HepG2 (cell line): ENCODE results near the gene MICOS13. TPM values are rescaled to one million over a fixed set of nuclear protein-coding genes. Genes with fewer than 3 reads are reported as not detected.

Experiments
- AGO1 ChIP-seq: fragments of 200-400 bp; formaldehyde crosslinking; IDR thresholded peaks from 2 replicates; pipeline ENCODE4 v1.6.1; 2017; ENCODE audit warnings: mild to moderate bottlenecking, low read depth, low read length, moderate library complexity; ENCODE audit not compliant: poor library complexity, severe bottlenecking
- DMAP1 ChIP-seq: IDR thresholded peaks from 2 replicates; pipeline ENCODE4 v1.6.1; 2016
- EED ChIP-seq: sonication (generic); formaldehyde crosslinking; IDR thresholded peaks from 2 replicates; pipeline ENCODE4 v1.5.0; 2020; ENCODE audit warnings: mild to moderate bottlenecking, missing genetic modification reagents
- GATAD2A ChIP-seq: IDR thresholded peaks from 2 replicates; pipeline ENCODE4 v1.6.1; 2016
- GFI1 ChIP-seq: sonication (generic); formaldehyde crosslinking; IDR thresholded peaks from 2 replicates; pipeline ENCODE4 v1.5.0; 2020; ENCODE audit warnings: missing genetic modification reagents, mild to moderate bottlenecking, borderline replicate concordance
- HMG20A ChIP-seq: IDR thresholded peaks from 2 replicates; pipeline ENCODE4 v1.6.1; 2016; ENCODE audit warnings: borderline replicate concordance
- IRX3 ChIP-seq: sonication (generic); formaldehyde crosslinking; IDR thresholded peaks from 2 replicates; pipeline ENCODE4 v1.8.1; 2023; ENCODE audit warnings: mild to moderate bottlenecking, low read depth, missing genetic modification reagents, borderline replicate concordance
- LCORL ChIP-seq, 2 experiments: fragments of 450-650 bp in 1 of 2; sonication (generic) in 1 of 2; formaldehyde crosslinking in 1 of 2; IDR thresholded peaks; 2 replicates each; pipeline versions ENCODE4 v1.5.0 to v1.6.1; 2017 to 2020; ENCODE audit warnings: antibody characterized with exemption in 1 of 2, missing genetic modification reagents in 1 of 2
- NONO ChIP-seq, 2 experiments: fragments of 450-650 bp in 1 of 2; sonication (generic) in 1 of 2; formaldehyde crosslinking in 1 of 2; IDR thresholded peaks in 1 of 2; conservative IDR thresholded peaks in 1 of 2; 2 replicates each; pipeline versions ENCODE4 v1.6.1 to v1.8.0; 2017 to 2022; ENCODE audit warnings: mild to moderate bottlenecking in 1 of 2, missing genetic modification reagents in 1 of 2, moderate library complexity in 1 of 2
- SAP130 ChIP-seq: IDR thresholded peaks from 2 replicates; pipeline ENCODE4 v1.6.1; 2016; ENCODE audit warnings: low read depth
- SETDB1 ChIP-seq: sonication (generic); formaldehyde crosslinking; IDR thresholded peaks from 2 replicates; pipeline ENCODE4 v1.5.1; 2020; ENCODE audit warnings: missing genetic modification reagents, mild to moderate bottlenecking, borderline replicate concordance
- SP140L ChIP-seq: sonication (generic); formaldehyde crosslinking; IDR thresholded peaks from 2 replicates; pipeline ENCODE4 v1.4.0; 2020; ENCODE audit warnings: missing genetic modification reagents, borderline replicate concordance
- ZFP1 ChIP-seq: IDR thresholded peaks from 2 replicates; pipeline ENCODE4 v1.6.1; 2016
- ZMYM3 ChIP-seq: sonication (generic); formaldehyde crosslinking; IDR thresholded peaks from 2 replicates; pipeline ENCODE4 v1.5.1; 2020; ENCODE audit warnings: mild to moderate bottlenecking, missing genetic modification reagents
- ZNF280B ChIP-seq: sonication (generic); formaldehyde crosslinking; IDR thresholded peaks from 2 replicates; pipeline ENCODE4 v1.5.0; 2020; ENCODE audit warnings: missing genetic modification reagents, mild to moderate bottlenecking, borderline replicate concordance
- ZNF30 ChIP-seq: sonication (generic); formaldehyde crosslinking; IDR thresholded peaks from 2 replicates; pipeline ENCODE4 v1.5.0; 2020; ENCODE audit warnings: mild to moderate bottlenecking, missing genetic modification reagents
- ZNF326 ChIP-seq: sonication (generic); formaldehyde crosslinking; IDR thresholded peaks from 2 replicates; pipeline ENCODE4 v1.4.0; 2020; ENCODE audit warnings: missing genetic modification reagents, borderline replicate concordance
- ZNF331 ChIP-seq: sonication (generic); formaldehyde crosslinking; IDR thresholded peaks from 2 replicates; pipeline ENCODE4 v1.4.0; 2020; ENCODE audit warnings: missing genetic modification reagents
- ZNF362 ChIP-seq: sonication (generic); formaldehyde crosslinking; IDR thresholded peaks from 2 replicates; pipeline ENCODE4 v1.4.0; 2020; ENCODE audit warnings: missing genetic modification reagents, mild to moderate bottlenecking, borderline replicate concordance
- ZNF572 ChIP-seq: sonication (generic); formaldehyde crosslinking; IDR thresholded peaks from 2 replicates; pipeline ENCODE4 v1.5.1; 2020; ENCODE audit warnings: mild to moderate bottlenecking, missing genetic modification reagents
- ZNF616 ChIP-seq: sonication (generic); formaldehyde crosslinking; IDR thresholded peaks from 2 replicates; pipeline ENCODE4 v1.5.0; 2020; ENCODE audit warnings: low read depth, mild to moderate bottlenecking, missing genetic modification reagents
- ZNF704 ChIP-seq: sonication (generic); formaldehyde crosslinking; IDR thresholded peaks from 2 replicates; pipeline ENCODE4 v1.8.1; 2023; ENCODE audit warnings: mild to moderate bottlenecking, inconsistent platforms, moderate library complexity, missing genetic modification reagents, borderline replicate concordance
- ZNF773 ChIP-seq: sonication (generic); formaldehyde crosslinking; IDR thresholded peaks from 2 replicates; pipeline ENCODE4 v1.4.0; 2020; ENCODE audit warnings: missing genetic modification reagents, borderline replicate concordance
- ZNF800 ChIP-seq: sonication (generic); formaldehyde crosslinking; IDR thresholded peaks from 2 replicates; pipeline ENCODE4 v1.4.0; 2020; ENCODE audit warnings: missing genetic modification reagents
- ZNF83 ChIP-seq: sonication (generic); formaldehyde crosslinking; IDR thresholded peaks from 2 replicates; pipeline ENCODE4 v1.4.0; 2020; ENCODE audit warnings: missing genetic modification reagents, mild to moderate bottlenecking, borderline replicate concordance
- ZSCAN25 ChIP-seq: sonication (generic); formaldehyde crosslinking; IDR thresholded peaks from 2 replicates; pipeline ENCODE4 v1.8.0; 2022; ENCODE audit warnings: mild to moderate bottlenecking, missing genetic modification reagents
- polyA plus RNA-seq, 8 experiments: library from polyadenylated mRNA; depleted of rRNA in 3 of 8; stranded (reverse) in 7 of 8; unstranded in 1 of 8; fragments of >200 nt; fragmentation: Illumina TruSeq in 4 of 8; extraction: Trizol in 4 of 8; gene quantifications; 2 replicates each; pipeline versions ENCODE4 v1.2.1 to v1.2.3, GENCODE V29; 2011 to 2016; ENCODE audit warnings: low read depth in 4 of 8, missing spikeins in 1 of 8, mixed read lengths in 1 of 8; ENCODE audit not compliant: insufficient read depth in 1 of 8
- total RNA-seq, 5 experiments: library from RNA; depleted of rRNA; stranded (reverse); fragments of >200 nt; fragmentation: Illumina TruSeq; extraction: Trizol; gene quantifications; 2 replicates each; pipeline ENCODE4 v1.2.3, GENCODE V29; 2016; ENCODE audit warnings: low read depth in 1 of 5

The MICOS13 gene
- total and polyA plus RNA-seq, 2 of the 13 experiments (the other 11 are each of a cell fraction or from before 2014, with no cell fraction given): 28.8 to 35.4 TPM

- no peak for TF ChIP-seq ZNF326 (CRISPR knock-in tag)
- no peak for TF ChIP-seq DMAP1 (CRISPR knock-in tag)
- TF ChIP-seq SP140L: no peak
- TF ChIP-seq HMG20A (CRISPR knock-in tag): no peak
- no peak for TF ChIP-seq AGO1
- no peak for TF ChIP-seq SETDB1 (CRISPR knock-in tag)
- TF ChIP-seq ZFP1 (CRISPR knock-in tag): no peak
- no peak for TF ChIP-seq GATAD2A
- TF ChIP-seq SAP130 (CRISPR knock-in tag): peak; percentile 70
- TF ChIP-seq IRX3 (CRISPR knock-in tag): no peak
- TF ChIP-seq ZSCAN25 (CRISPR knock-in tag): no peak
- TF ChIP-seq ZNF800 (CRISPR knock-in tag): no peak
- no peak for TF ChIP-seq NONO (IDR thresholded peaks at IDR 0.05)
- no peak for TF ChIP-seq NONO (CRISPR knock-in tag; conservative IDR thresholded peaks at IDR 0.05)
- TF ChIP-seq ZNF362: no peak
- 0 out of 2 replicates have a peak, but pooled peaks have one; percentile 25 for TF ChIP-seq ZNF331
- no peak for TF ChIP-seq ZNF704 (CRISPR knock-in tag)
- no peak for TF ChIP-seq ZNF280B (CRISPR knock-in tag)
- no peak for TF ChIP-seq ZNF773 (CRISPR knock-in tag)
- TF ChIP-seq ZMYM3 (CRISPR knock-in tag): no peak
- TF ChIP-seq ZNF30 (CRISPR knock-in tag): no peak
- TF ChIP-seq LCORL (IDR thresholded peaks at IDR 0.05): no peak
- no peak for TF ChIP-seq LCORL (CRISPR knock-in tag; IDR thresholded peaks at IDR 0.05)
- TF ChIP-seq EED (CRISPR knock-in tag): no peak
- TF ChIP-seq ZNF83 (CRISPR knock-in tag): no peak
- no peak for TF ChIP-seq ZNF572 (CRISPR knock-in tag)
- TF ChIP-seq GFI1 (CRISPR knock-in tag): no peak
- TF ChIP-seq ZNF616 (CRISPR knock-in tag): no peak
These were observed 14.4 kb downstream of the MICOS13 start (continued) for GRCh38 chr19:5665781-5666513.
